Heart right ventricle (tissue), 16 donors: ENCODE results near the gene GRHL1. TPM values are rescaled to one million over a fixed set of nuclear protein-coding genes. Genes with fewer than 3 reads are reported as not detected.
A peak's percentile ranks its signal among the peaks of the same experiment; 100 is the strongest.

Source experiments
- ATAC-seq, 8 donors: fragments of 200-7000 bp; cut with Tn5 transposase; one replicate each; pipeline ENCODE4 v1.9.1; 2020; ENCODE audit warnings: mild to moderate bottlenecking in 8 of 8, moderate library complexity in 8 of 8, moderate number of reproducible peaks in 1 of 8
- DNase-seq, 2 donors: peaks; one replicate each; pipeline ENCODE4 v3.0.0-alpha.2; 2020
- H3K27ac ChIP-seq, 10 donors: fragments of 200-600 bp; sonication (generic) in 2 of 10; one replicate each; pipeline versions ENCODE4 v1.5.0 to v1.8.0; 2020 to 2022; ENCODE audit warnings: mild to moderate bottlenecking in 3 of 10
- H3K27me3 ChIP-seq, 7 donors: fragments of 200-600 bp; one replicate each; pipeline ENCODE4 v1.8.0; 2021 to 2022; ENCODE audit warnings: mild to moderate bottlenecking in 2 of 7
- H3K36me3 ChIP-seq, 9 donors: fragments of 200-600 bp; sonication (generic) in 1 of 9; one replicate each; pipeline versions ENCODE4 v1.5.0 to v1.8.0; 2020 to 2022; ENCODE audit warnings: mild to moderate bottlenecking in 2 of 9
- H3K4me1 ChIP-seq, 9 donors: fragments of 200-600 bp; sonication (generic) in 1 of 9; one replicate each; pipeline versions ENCODE4 v1.5.0 to v1.8.0; 2020 to 2022; ENCODE audit warnings: mild to moderate bottlenecking in 4 of 9
- H3K4me3 ChIP-seq, 10 donors: fragments of 200-600 bp; sonication (generic) in 2 of 10; one replicate each; pipeline versions ENCODE4 v1.5.0 to v1.8.0; 2020 to 2022; ENCODE audit warnings: mild to moderate bottlenecking in 7 of 10, moderate library complexity in 2 of 10
- H3K9me3 ChIP-seq, 11 donors: fragments of 200-600 bp in 10 of 11; sonication (generic) in 2 of 11; one replicate each; pipeline versions ENCODE4 v1.5.0 to v1.8.0; 2013 to 2022; ENCODE audit warnings: mild to moderate bottlenecking in 2 of 11, control low read depth in 1 of 11, moderate library complexity in 1 of 11
- whole genome bisulfite sequencing, 2 donors: extraction: QIAGEN DNeasy Blood & Tissue Kit; methylation state at CpG; one replicate each; pipeline ENCODE4 v1.1.7; 2013; ENCODE audit warnings: inconsistent platforms in 1 of 2; 5-methylcytosine and 5-hydroxymethylcytosine counted together
- intact Hi-C, 10 donors: fragments of 100-400 bp; cut with DNase I; formaldehyde crosslinking; loops; one replicate each; pipeline versions ENCODE4 v1.11.1 to v1.14.2; 2022
- polyA plus RNA-seq, 2 donors: library from polyadenylated mRNA; stranded (reverse); fragments of 200-250 nt; gene quantifications; one replicate each; pipeline ENCODE4 v1.2.3, GENCODE V29; 2013
- total RNA-seq, 10 donors: library from RNA; stranded (reverse); fragmentation: NEBNext Ultra II Directional in 3 of 10; extraction: Animal tissue kit (Norgen Biotek cat#: 25700) in 3 of 10; gene quantifications; one replicate each; pipeline versions ENCODE4 v1.2.1 to v1.2.4, GENCODE V29; 2021 to 2023
- TF ChIP-seq, protein P1 (sequence below), 9 donors: fragments of 200-600 bp; sonication (generic) in 2 of 9; IDR thresholded peaks; one replicate each; pipeline versions ENCODE4 v1.5.0 to v1.8.0; 2021 to 2022; ENCODE audit warnings: antibody characterized with exemption in 9 of 9, mild to moderate bottlenecking in 5 of 9, moderate library complexity in 1 of 9
- donor health status: Arrhythmogenic right ventricular cardiomyopathy.
- donor health status: ischemic (EF 13 %, LVEDD 7.1; RV severe dilation, severe dysfunction).
- donor health status: healthy with polysubstance abuse.
- donor health status: DM: no; HTN: yes; CAD: no.
- donor health status: DM: no; HTN: no; CAD: no.
- donor health status: ischemic (EF 25% LVEDD 6.9; RV normal size, moderate dysfunction).
- donor health status: ischemic (EF 25% LVEDD 5.7; RV mildly dilated, moderate dysfunction).
- donor health status: healthy.
- donor health status: DM: yes; HTN: yes; CAD: no.
- donor health status: Ischemic cardiomyopathy.
- donor health status: ischemic (EF 35%, LVEDD 5.7; RV mildly dilated, moderate dysfunction).
- donor health status: nonischemic (EF 11% LVEDD 7.7; RV severe dilation, severe dysfunction).
- donor health status: DM: yes; HTN: yes; CAD: no.
- donor health status: PGD.
- donor health status: ischemic (EF 29% LVEDD 5.4; RV normal size, mild dysfunction).
- donor health status: nonischemic (EF 23%, LVEDD 6.1; RV moderate dilation, normal function).

The GRHL1 gene
- total and polyA plus RNA-seq, 12 donors: 0.29 to 3.0 (median 0.90) TPM

DNA sequence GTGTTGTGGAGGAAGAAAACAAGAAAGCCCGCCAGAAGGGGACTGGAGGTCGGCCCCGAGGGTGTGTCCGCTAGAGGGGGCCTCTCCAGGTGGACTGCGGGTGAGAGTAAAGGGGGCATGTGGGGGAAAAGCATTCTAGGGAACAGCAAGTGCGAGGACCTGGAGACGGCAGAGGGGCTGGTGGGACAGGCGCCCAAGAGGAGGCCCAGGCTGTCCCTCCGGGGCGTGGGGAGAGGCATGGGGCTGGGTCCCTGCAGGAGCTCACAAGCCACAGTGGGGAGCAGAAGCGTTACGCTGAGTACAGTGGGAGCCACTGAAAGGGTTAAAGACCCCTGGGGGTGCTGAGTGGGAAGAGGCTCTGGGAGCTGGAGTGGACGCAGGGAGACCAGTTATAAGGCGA lies 90.2 kb downstream of the GRHL1 start:
- Histone ChIP-seq H3K9me3 (no peaks in the 10 kb centered on the region), H3K4me3 (peak overlapping the region in 3 of 10 donors; percentile 52 to 62 (median 54)), H3K36me3 (peaks cover 0 to 10% (median 6%) of the 10 kb centered on the region in 9 donors), H3K27ac (peak overlapping the region; percentile 85 to 100 (median 95)), H3K27me3 (no peaks in the 10 kb centered on the region), H3K4me1 (peaks cover 10 to 81% (median 69%) of the 10 kb centered on the region in 9 donors)
- intact Hi-C loops: loop anchor here in 1 of 10 donors (10.0 kb wide), 1 partner anchor 227 kb away; no protein-coding TSS in a partner anchor
- WGBS, 2 donors: 86 to 89% methylated on average over 14 of the region's 14 CpGs
- no peak for ATAC-seq
- TF ChIP-seq, protein P1, sequence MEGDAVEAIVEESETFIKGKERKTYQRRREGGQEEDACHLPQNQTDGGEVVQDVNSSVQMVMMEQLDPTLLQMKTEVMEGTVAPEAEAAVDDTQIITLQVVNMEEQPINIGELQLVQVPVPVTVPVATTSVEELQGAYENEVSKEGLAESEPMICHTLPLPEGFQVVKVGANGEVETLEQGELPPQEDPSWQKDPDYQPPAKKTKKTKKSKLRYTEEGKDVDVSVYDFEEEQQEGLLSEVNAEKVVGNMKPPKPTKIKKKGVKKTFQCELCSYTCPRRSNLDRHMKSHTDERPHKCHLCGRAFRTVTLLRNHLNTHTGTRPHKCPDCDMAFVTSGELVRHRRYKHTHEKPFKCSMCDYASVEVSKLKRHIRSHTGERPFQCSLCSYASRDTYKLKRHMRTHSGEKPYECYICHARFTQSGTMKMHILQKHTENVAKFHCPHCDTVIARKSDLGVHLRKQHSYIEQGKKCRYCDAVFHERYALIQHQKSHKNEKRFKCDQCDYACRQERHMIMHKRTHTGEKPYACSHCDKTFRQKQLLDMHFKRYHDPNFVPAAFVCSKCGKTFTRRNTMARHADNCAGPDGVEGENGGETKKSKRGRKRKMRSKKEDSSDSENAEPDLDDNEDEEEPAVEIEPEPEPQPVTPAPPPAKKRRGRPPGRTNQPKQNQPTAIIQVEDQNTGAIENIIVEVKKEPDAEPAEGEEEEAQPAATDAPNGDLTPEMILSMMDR (IDR thresholded peaks at IDR 0.05): no peak
- DNase-seq: no peak

DNA sequence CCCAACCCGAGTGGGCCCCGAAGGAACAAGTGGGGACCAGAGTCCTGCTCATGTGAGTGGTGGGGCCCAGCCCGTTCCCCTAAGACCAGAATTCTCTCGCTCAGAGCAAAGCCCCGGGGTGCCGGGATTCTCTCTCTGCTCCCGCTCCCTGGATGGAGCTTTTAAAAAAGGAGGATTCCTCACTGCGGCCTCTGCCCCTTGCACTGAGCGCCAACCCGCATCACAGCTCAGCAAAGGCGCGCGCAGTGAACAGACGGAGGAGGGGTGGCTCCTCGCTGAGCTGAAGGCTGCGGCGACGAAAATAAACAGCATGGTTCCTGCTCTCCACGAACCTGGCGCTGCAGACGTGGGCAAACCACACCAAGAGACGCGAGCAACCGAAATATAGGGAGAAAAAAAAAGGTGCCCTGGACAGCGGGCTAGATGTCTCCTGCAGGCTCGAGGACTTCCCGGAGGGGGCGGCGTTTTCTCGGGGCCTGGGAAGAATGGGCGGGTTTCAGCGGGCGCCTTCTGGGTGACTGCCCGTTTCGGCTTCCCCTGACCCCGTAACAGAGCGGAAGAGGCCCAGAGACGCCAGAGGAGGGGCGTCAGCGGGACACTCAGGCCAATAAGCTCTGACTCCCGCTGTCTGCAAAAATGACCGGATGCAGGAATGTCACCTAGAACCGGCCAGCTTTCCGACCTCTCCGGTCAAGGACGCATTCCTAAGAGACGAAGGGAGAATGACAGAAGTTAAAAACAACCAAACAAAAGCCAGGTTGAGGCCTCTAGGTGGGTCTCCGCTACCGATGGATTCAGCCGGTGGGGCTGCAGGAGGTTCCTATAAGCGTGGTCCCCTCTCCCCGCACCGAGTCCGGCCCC lies 91.0 kb downstream of the GRHL1 start:
- peak overlapping the region; percentile 85 to 100 (median 95) for H3K27ac ChIP-seq
- DNase-seq (peak; percentile 88 to 92), ATAC-seq (peak; percentile 50 to 70 (median 62))
- 18 to 24% methylated on average over 54 of the region's 54 CpGs for WGBS, 2 donors
- H3K4me1 ChIP-seq: peaks cover 6 to 81% (median 70%) of the 10 kb centered on the region in 9 donors
- intact Hi-C loops: loop anchor here in 1 of 10 donors (10.0 kb wide), 1 partner anchor 228 kb away; no protein-coding TSS in a partner anchor
- peak overlapping the region in 9 of 10 donors; percentile 24 to 71 (median 52) for H3K4me3 ChIP-seq
- no peaks in the 10 kb centered on the region for H3K27me3 ChIP-seq
- H3K9me3 ChIP-seq: no peaks in the 10 kb centered on the region
- H3K36me3 ChIP-seq: peaks cover 0 to 18% (median 14%) of the 10 kb centered on the region in 9 donors
- TF ChIP-seq, protein P1 (IDR thresholded peaks at IDR 0.05): peak in 6 of 9 donors; percentile 7 to 39 (median 13)

DNA sequence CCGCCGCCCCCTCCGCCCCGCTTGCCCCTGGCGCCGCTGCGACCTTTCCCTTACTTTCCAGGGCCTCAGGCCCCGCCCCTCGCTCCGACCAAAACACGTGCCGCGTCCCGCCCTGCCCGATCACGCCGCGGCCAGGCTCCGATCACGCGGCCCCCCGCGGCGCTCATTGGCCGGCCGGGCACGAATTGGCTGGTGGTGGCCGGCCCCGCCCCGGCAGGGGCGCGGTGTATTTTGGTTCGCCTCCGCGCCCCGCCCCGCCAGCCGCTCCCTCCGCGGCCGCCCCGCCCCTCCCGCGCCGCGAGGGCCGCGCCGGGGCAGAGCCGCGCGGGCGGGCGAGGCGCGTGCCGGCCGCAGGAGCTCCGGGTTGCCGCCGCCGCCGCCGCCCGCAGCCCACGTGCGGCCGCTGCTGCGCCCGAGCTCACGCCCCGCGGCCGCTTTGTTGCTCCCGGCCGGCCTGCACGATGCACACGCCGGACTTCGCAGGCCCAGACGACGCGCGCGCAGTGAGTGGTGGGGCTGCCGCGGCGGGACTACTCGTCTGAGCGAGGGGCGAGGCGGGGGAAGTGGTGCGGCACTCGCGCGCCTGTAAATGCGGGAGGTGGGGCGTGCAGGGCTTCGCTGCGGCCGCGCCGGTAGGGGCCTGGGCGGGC lies 91.9 kb downstream of the GRHL1 start, which contains the start of gene KLF11:
Gene KLF11 (plus strand): TSS at position 295 of the 650 bp plus-strand sequence. CDS start 167 bp downstream, at position 462.
- no peaks in the 10 kb centered on the region for H3K9me3 ChIP-seq
- peaks cover 8 to 83% (median 70%) of the 10 kb centered on the region in 9 donors for H3K4me1 ChIP-seq
- TF ChIP-seq, protein P1 (IDR thresholded peaks at IDR 0.05): no peak
- H3K36me3 ChIP-seq: peaks cover 0 to 26% (median 22%) of the 10 kb centered on the region in 9 donors
- ATAC-seq (peak; percentile 67 to 83 (median 78)), DNase-seq (peak; percentile 94 to 95)
- peak within 1 kb of the TSS; percentile 93 to 100 (median 98) for H3K27ac ChIP-seq
- no peaks in the 10 kb centered on the region for H3K27me3 ChIP-seq
- peak within 1 kb of the TSS; percentile 51 to 89 (median 64) for H3K4me3 ChIP-seq
- 0 to 1% methylated on average over 23 to 103 of the region's 104 CpGs for WGBS, 2 donors
- intact Hi-C loops: loop anchor here in 1 of 10 donors (10.0 kb wide), 1 partner anchor 229 kb away; no protein-coding TSS in a partner anchor
